GM18861 (cell line): Measurements from ENCODE around the gene NINJ1.

ENCODE experiments used
- ATAC-seq: cut with Tn5 transposase; IDR thresholded peaks from one replicate; pipeline ENCODE4 v1.9.1; 2021; ENCODE audit not compliant: unreplicated experiment

The NINJ1 gene

GRCh38 chr9:93090091-93090655 lies 43.9 kb downstream of the NINJ1 start:
- no peak for ATAC-seq

- no peak for ATAC-seq
Observed at GRCh38 chr9:93089481-93089991, 44.5 kb downstream of the NINJ1 start.

GRCh38 chr9:93089024-93089423 lies 45.0 kb downstream of the NINJ1 start:
- no peak for ATAC-seq

- ATAC-seq, result no peak
Observed at GRCh38 chr9:93088656-93089015, 45.4 kb downstream of the NINJ1 start.

- no peak for ATAC-seq
Observed at GRCh38 chr9:93087971-93088655, 45.9 kb downstream of the NINJ1 start.

- ATAC-seq, result no peak
Observed at GRCh38 chr9:93086447-93087224, 47.4 kb downstream of the NINJ1 start.

- ATAC-seq, result no peak
Observed at GRCh38 chr9:93085676-93086075, 48.4 kb downstream of the NINJ1 start.

- ATAC-seq, result no peak
Observed at GRCh38 chr9:93084471-93084881, 49.6 kb downstream of the NINJ1 start.

- no peak for ATAC-seq
Observed at GRCh38 chr9:93083592-93084470, 50.2 kb downstream of the NINJ1 start.

- ATAC-seq, result no peak
Observed at GRCh38 chr9:93082841-93083411, 51.1 kb downstream of the NINJ1 start.

- ATAC-seq, result no peak
Observed at GRCh38 chr9:93081931-93082330, 52.1 kb downstream of the NINJ1 start.

- no peak for ATAC-seq
Observed at GRCh38 chr9:93081081-93081529, 52.9 kb downstream of the NINJ1 start.

- no peak for ATAC-seq
Observed at GRCh38 chr9:93080406-93080805, 53.6 kb downstream of the NINJ1 start.

- ATAC-seq, result no peak
Observed at GRCh38 chr9:93079371-93079770, 54.7 kb downstream of the NINJ1 start.

- ATAC-seq, result no peak
Observed at GRCh38 chr9:93077811-93078210, 56.2 kb downstream of the NINJ1 start.

- ATAC-seq, result no peak
Observed at GRCh38 chr9:93077367-93077766, 56.7 kb downstream of the NINJ1 start.

- ATAC-seq, result no peak
Observed at GRCh38 chr9:93076792-93077128, 57.3 kb downstream of the NINJ1 start.

GRCh38 chr9:93076101-93076791 lies 57.8 kb downstream of the NINJ1 start:
- ATAC-seq, result no peak

GRCh38 chr9:93072383-93072795 lies 61.7 kb downstream of the NINJ1 start:
- no peak for ATAC-seq
